NCI-H748 treated with DMSO at 0.1 percent for 48 hours (cell line): ENCODE measurements around the gene GPR52.
A peak's percentile ranks its signal among the peaks of the same experiment; 100 is the strongest.
"Not testable (repeated sequence)": the region's sequence is repeated elsewhere in the genome, so short reads cannot be mapped to it uniquely, and the experiment has no call there.

Experiments used
- DNase-seq: peaks from one replicate; lab custom pipeline; 2025; lab: John Stamatoyannopoulos, UW

The GPR52 gene, protein sequence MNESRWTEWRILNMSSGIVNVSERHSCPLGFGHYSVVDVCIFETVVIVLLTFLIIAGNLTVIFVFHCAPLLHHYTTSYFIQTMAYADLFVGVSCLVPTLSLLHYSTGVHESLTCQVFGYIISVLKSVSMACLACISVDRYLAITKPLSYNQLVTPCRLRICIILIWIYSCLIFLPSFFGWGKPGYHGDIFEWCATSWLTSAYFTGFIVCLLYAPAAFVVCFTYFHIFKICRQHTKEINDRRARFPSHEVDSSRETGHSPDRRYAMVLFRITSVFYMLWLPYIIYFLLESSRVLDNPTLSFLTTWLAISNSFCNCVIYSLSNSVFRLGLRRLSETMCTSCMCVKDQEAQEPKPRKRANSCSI

DNA sequence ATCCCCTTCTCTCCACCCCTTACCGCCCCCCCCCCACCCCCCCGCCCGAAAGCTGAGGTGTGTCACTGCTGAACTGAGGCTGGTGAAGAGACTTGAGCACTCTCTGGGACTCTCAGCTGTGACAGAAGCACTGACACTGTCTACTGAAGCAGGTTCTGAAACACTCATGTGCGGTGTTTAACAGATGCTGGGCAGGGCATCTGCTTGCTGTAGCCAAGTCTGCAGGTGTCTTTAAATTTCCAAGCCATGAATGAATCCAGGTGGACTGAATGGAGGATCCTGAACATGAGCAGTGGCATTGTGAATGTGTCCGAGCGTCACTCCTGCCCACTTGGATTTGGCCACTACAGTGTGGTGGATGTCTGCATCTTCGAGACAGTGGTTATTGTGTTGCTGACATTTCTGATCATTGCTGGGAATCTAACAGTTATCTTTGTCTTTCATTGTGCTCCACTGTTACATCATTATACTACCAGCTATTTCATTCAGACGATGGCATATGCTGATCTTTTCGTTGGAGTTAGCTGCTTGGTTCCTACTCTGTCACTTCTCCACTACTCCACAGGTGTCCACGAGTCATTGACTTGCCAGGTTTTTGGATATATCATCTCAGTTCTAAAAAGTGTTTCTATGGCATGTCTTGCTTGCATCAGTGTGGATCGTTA lies at the start of gene GPR52:
Gene GPR52 (plus strand): TSS at position 99 of the 665 bp plus-strand sequence. CDS start 148 bp downstream, at position 247.
- no peak for DNase-seq

DNA sequence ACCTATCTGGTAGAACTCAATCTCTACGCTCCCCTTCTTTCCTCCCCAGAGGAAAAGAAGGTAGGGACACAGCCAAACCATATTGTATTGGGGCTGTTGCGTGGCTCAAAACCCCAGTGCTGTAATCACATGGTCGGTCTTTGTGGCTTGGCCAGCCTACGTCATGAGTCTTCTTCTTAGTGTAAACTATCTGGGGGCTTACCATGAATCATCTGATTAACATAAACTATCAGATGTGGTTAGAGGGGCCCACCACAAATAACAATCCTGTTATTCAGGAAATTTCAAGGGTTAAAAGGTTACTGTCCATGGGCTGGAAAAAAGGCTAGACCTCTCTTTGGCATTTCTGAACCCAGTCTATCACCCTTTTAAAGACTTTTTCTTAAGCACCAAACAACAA lies 49.5 kb upstream of the GPR52 start:
- DNase-seq: no peak

DNA sequence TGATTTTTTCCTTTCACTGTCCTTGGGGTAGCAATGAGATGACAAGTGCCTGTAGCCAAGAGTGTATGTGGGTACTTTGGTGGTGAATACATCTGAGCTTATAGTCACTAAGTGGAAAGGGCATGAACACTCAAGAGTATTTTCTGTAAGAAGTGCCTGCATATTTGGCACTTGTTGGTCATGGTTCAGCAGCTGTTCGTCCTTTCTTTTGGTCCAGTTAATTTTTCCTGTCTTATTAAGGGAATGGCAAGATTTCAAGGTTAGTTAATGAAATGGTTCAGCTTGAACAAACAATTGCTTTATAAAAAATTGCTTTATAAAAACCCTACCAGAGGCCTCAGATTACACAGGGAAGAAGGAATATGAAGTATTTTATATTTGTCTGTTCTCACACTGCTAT lies 48.6 kb upstream of the GPR52 start:
- no peak for DNase-seq

DNA sequence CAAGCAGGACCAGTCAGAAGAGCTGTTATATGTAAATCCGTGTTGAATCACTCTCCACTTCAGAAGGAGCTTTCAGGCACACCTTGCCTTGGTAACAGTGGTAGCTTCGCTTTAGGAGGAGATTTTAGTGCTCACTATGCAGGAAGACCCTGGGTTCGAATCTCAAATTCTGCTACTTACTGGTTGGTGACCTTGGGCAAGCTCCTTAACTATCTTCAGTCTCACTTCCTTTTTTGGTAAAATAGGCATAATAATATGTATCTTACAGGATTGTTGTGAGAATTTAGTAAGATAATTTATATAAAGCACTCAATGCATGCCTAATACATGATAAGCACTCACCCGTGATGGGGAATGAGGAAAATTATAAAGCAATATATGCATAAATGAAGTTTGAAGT lies 46.7 kb upstream of the GPR52 start:
- no peak for DNase-seq

DNA sequence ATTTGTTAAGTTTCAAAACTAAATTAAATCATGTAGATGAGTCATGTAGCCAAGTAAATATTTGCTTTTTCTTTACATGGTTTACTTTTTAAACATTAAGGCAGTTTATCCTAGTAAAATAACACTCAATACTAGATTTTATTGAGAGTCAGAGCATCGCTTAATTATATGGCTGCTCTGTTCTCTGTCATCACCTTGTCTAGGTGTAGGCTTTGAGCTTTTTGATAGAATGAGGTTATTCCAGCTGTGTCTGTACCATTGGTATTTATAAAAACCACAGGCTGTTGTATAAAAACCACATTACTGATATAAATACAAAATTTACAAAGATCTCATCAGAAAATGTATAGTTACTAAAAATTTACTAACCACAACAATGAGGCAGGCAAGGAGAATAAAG lies 42.5 kb upstream of the GPR52 start:
- DNase-seq: no peak

DNA sequence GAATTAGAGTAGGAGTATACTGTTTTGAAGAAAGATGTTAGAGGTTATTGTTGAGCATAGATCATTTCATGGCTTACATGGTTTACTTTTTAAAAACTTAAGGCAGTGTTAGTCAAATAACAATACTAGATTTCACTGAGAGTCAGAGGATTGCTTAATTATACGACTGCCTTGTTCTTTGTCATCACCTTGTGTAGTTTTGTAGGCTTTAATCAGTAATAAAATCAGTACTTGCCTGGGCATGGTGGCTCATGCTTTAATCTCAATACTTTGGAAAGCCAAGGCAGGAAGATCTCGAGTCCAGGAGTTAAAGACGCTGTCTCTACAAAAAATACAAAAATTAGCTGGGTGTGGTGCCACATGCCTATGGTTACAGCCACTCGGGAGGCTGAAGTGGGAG lies 41.3 kb upstream of the GPR52 start:
- DNase-seq: no peak

DNA sequence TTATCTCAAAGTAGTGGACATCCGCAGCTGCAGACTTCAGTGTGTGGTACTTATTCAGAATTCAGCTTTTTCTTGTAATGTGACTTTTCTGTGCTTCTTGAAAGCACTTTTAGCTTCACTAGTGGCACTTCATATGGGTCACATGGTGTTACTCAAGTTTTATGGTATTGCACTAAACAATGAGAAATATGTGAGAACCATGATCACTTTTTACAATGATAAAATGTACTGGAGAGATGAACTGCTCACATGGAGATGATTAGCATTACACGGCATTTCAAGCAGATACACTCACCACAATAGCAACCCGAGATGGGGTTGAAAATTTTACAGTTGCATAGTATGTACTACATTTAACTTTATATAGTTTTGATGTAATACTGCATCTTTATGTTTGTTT lies 40.1 kb upstream of the GPR52 start:
- no peak for DNase-seq

DNA sequence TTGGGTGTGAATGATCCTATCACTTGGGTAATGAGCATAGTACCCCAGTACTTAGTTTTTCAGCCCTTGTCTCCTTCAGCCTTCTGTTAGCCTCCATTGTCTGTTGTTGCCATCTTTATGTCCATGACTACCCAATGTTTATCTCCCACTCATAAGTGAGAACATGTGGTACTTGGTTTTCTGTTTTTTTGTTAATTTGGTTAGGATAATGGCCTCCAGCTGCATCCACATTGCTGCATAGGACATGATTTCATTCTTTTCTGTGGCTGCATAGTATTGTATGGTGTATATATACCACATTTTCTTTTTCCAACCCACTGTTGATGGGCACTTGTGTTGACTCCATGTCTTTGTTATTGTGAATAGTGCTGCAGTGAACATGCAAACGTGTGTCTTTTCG lies 39.6 kb upstream of the GPR52 start:
- no peak for DNase-seq

DNA sequence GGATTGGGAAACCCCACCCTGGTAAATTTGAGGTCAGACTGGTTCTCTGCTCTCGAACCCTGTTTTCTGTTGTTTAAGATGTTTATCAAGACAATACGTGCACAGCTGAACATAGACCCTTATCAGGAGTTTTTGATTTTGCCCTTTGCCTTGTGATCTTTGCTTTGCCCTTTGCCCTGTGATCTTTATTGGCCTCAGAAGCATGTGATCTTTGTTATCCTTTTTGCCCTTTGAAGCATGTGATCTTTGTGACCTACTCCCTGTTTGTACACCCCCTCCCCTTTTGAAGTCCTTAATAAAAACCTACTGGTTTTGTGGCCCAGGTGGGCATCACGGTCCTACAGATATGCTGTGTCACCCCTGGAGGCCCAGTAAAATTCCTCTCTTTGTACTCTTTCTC lies 38.0 kb upstream of the GPR52 start:
- DNase-seq: not testable (repeated sequence)

DNA sequence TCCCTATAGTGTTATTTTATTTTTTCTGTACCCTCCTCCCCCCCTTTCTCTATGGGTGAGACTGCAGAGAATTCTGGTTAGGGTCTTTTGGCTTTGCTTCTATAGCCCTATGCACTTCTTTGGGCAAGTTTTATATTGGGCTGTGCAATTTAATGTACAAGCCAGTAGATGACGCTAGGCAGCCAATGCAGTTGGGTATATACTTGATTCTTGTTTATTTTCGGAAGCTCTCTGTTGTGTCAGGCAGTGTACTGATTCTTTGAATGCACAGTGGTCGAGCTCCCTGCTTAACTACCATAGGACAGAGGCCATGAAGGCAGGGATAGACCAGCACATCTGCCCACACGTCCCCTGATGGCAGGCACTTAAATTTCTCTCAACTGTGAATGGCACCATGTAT lies 34.1 kb upstream of the GPR52 start:
- DNase-seq: peak; percentile 2

DNA sequence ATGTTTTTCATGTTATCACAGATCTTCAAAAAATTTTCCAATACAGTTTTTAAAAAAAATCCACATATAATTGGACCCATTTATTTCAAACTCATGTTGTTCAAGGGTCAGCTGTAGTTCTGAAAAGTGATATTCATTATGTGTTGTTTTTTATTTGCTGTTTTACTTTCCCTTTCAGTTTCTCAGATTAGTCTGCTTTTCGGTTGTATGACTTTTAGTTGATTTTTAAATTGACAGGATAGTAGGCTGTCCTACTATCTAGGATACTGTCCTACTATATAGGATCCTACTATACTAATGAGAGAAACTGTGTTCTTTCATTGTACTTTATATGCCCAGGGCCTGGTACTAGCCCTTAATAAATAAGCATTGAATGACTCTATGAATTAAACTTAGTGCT lies 33.6 kb upstream of the GPR52 start:
- DNase-seq: no peak

DNA sequence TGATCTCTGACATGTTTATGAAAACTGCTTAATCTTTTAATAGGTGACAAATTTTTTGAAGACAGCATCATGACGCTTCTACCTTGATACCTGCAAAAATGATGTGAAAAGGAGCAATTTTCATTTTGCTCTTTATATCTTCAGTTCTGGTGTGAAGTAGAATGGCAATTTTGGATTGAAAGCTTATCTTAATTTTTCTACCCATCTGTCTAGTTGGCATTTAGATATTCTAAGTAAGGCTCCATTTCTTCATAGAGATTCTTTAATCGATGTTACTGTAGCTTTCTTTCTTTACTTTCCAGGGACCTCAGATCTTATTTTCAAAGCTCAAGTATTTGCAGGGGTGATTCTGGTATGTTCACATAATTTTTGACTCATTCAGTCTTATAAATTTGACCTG lies 32.3 kb upstream of the GPR52 start:
- no peak for DNase-seq

DNA sequence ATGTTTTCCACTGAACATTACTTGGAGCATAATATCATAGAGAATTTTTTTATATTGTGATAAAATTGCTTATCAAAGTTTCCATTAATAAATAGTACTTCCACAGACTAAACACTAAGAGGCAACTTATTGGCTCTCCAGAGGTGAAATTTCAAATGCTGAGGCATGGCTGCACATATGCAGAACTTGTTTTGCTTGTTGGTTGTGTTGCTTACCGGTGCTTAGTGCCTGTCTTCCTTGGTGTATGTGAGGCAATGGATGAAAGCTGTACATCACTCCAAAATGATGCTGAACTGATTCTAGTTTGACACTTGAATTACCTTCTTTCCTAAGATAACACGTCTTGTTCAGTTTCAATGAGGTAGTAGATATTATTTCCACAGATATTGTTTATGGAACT lies 29.8 kb upstream of the GPR52 start:
- no peak for DNase-seq

DNA sequence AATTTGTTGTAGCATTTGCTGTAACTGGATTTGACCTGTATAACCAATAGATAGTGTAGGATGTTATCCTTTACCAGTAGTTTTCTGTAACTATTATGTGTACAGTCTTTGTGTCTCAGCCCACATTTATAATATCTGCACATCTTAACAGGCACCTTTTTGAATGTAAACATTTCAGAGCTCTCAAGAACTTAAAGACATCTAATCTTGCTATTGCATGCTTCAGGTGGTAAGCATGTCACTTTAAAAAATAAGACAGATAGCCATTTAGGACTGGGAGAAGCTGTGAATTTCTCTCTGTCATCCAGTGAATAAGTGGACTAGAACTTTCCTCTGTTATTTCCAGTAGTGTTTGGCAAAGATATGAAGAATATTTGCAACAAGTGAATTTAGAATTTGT lies 22.6 kb upstream of the GPR52 start:
- DNase-seq: no peak

DNA sequence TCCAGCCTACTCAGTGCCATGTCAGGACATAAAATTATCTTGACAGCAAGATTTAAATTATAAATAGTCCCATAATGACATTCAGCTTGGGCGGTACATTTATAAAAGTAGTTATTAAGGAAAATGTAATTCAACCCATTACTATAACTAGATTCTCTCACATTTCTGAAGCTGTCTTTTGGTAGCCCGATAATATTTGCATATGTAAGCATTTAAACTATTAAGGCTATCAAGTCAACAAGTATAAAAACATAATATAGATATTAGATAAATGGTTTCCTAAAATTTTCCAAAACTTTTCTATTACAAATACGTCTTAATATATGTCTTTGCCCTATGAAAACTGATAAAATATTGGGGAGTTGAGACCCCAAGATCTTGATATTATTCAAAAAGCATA lies 21.6 kb upstream of the GPR52 start:
- no peak for DNase-seq

DNA sequence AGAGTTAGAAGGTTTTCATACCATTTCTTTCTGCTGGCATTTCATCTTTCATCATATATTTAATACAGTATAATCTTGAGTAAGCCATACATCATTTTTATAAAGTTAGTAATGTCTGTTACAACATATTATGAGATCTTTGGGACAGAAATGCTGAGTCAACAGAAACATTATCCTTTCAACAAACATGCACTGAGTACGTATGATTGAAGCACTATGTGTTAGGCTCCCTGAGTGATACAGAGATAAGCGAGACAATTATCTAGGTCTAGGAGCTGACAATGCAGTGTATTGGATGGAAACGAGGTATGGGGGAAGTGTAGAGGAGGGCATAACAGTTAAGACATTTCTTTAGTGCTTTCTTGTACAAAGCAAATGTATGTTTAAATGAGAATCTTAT lies 19.7 kb upstream of the GPR52 start:
- no peak for DNase-seq

DNA sequence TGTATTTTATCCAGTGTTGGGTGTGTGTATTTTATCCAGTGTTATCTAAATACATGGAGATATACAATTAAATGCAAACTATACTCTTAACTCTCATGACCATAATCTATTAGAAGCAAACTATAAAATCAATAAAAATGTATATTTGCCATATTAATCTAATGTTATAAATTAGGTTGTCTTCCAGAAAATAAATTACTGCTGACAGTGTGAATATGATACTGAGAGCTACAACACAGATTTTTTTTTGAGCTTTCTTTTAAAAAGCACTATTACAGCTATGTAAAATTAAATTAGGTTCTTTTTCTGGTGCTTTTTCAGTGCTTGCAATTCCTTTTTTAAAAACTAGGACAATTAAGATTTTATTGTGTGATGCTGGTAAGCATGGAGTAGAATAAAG lies 19.0 kb upstream of the GPR52 start:
- DNase-seq: no peak

DNA sequence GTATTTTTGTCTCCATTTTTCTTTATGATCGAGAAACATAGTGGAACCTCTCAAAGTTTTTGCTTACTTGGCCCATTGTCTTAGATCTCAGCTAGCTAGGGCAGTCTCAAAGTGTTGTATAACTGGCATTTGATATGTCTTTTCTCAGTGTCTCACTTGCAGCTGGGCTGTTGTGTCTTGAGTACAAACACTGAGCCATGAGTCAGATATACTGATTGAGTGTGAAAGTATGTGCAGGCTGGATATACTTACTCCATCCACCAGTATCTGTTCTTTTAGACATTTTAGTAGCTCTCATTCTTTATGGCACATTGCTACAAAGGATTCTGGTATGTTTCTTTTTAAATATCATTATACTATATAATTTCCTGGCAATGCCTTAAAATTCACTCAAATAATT lies 14.3 kb upstream of the GPR52 start:
- no peak for DNase-seq

DNA sequence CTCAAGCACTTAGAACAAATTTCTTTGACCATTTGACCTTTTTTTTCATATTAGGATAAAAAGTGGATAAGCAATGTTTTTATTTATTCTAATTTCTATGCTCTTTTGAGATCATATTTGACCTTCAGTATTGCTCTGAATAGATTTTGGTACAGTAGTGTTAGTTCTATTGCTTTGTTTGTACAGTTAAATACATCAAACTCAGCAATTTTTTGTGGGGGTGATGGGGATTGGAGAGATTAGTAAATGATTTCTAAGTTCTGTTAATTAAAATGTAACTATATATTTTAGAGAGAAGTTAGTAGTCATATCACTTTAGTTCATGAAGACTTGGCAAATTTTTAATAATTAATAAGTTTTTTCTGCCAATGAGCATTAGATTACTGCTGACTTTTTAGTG lies 2.4 kb upstream of the GPR52 start:
- DNase-seq: no peak

DNA sequence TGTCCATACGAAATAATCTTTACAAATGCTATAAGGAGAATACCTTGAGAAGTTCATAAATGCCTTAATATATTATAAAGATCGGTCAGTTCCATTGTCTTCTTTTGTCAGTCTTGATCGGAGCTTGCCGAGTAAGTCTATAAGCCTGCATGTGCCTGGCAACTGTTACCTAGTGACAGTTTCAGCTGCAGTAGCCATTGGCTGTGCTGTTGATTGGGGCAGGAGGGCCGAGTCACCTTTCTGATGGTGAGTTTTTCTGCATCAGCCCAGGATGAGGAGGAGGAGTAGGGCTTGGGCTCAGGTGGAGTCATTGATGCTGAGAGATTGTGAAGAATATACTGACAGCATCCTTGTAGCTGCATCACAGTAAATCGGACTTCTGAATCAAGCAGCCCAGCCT lies 1.9 kb upstream of the GPR52 start:
- DNase-seq: peak; percentile 7

DNA sequence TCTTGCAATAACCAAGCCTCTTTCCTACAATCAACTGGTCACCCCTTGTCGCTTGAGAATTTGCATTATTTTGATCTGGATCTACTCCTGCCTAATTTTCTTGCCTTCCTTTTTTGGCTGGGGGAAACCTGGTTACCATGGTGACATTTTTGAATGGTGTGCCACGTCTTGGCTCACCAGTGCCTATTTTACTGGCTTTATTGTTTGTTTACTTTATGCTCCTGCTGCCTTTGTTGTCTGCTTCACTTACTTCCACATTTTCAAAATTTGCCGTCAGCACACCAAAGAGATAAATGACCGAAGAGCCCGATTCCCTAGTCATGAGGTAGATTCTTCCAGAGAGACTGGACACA lies 743 bp downstream of the GPR52 start:
- DNase-seq: no peak

DNA sequence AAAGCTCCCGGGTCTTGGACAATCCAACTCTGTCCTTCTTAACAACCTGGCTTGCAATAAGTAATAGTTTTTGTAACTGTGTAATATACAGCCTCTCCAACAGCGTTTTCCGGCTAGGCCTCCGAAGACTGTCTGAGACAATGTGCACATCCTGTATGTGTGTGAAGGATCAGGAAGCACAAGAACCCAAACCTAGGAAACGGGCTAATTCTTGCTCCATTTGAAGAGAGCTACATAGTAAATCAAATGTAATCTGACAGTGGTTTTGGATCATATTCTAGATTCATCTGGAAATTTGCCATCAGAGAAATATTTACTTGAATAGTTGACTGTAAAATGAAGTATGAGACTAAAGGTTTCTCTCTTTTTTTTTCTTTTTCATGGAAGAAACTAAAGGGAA lies 1.2 kb downstream of the GPR52 start:
- DNase-seq: no peak

DNA sequence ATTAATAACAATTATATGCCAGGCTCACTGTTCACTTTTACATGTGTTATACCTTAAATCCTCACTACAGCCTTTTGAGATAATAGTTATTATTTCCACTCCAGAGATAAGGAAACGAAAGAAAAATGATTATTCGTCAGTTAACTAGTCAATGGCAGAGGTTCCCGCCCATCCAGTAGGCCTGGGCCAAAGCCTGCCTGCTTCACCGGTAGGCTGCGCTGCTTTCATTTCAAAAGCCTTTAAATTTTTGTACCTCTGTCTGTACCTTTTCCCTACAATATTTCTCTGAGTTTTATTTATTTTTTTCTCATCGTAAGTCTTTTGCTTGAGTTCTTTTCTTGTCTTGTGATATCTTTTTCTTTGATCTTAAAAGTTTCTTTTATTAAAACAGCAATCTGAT lies 3.6 kb downstream of the GPR52 start:
- DNase-seq: no peak

DNA sequence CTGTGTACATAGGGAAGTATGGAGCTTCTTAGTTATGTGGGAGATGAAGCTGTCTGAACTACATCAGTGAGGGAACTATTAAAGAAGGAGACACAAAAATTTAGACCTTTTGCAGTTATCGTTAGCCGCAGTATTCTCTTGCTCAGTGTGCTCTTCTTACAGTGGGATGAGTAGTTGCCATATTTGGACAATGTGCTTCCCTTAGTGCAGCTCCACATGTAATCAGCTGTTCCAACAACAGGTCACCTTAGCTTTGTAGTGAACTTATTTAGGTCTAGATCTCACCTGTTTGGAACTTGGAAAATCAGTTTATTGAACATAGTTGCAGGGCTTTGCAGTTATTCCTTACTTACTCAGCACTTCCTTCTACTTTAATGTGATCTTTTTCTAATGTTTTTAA lies 18.1 kb downstream of the GPR52 start:
- no peak for DNase-seq
